ENCODE data around the gene ZNF496. TPM values are rescaled to one million over a fixed set of nuclear protein-coding genes. Genes with fewer than 3 reads are reported as not detected.

The ZNF496 gene
- total and polyA plus RNA-seq, 9 of the 15 experiments (the other 6 are each of a cell fraction or from before 2014, with no cell fraction given): 4.3 to 54.0 (median 31.3) TPM

DNA sequence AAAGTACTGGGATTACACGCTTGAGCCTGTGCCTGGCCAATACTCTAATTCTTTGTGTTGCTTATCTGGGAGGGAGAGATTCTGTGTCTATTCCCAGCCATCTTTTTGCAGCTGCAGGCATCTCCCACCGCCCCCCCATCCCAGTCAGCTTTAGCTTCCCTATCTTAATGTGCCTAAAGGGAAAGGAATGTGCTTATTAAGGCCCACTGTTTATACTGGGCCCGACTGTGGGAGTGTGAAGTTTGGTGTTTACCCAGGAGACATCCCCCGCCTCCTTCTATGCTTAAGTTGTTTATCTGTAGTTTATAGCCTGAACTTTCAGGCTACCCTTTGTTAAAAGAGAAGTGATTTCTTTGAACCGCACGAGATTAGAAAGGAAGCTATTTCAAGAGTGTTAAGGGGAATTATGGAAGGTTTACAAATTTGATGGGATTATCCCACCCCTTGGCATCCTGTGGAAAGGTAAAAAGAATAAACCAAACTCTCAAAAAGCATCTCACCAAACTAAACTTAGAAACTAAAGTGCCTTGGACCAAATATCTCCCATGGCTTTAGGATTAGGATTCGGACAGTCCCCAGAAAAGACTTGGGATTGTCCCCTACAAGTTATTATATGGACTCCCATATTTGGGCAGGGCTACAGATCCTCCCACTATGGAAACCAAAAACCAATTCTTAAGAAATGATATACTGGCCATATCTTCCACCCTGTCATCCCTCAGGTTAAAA lies 25.5 kb upstream of the ZNF496 start (continued):
- peak in 1 of 2 experiments; percentile 39; a peak in 2 of 4 replicates for TF ChIP-seq RCOR1 (IDR thresholded peaks at IDR 0.05; ENCODE audit: borderline replicate concordance in 1 of 2, low read depth in 2 of 2, low read length in 2 of 2)
- TF ChIP-seq ZNF24 (IDR thresholded peaks at IDR 0.05): no peak
- no peak for TF ChIP-seq ZNF143 (CRISPR knock-in tag; IDR thresholded peaks at IDR 0.05)
- 0 out of 4 replicates have a peak, but pooled peaks of 1 of the 2 experiments have one; percentile 21 for TF ChIP-seq KDM1A (IDR thresholded peaks at IDR 0.05)
- TF ChIP-seq, protein P1, sequence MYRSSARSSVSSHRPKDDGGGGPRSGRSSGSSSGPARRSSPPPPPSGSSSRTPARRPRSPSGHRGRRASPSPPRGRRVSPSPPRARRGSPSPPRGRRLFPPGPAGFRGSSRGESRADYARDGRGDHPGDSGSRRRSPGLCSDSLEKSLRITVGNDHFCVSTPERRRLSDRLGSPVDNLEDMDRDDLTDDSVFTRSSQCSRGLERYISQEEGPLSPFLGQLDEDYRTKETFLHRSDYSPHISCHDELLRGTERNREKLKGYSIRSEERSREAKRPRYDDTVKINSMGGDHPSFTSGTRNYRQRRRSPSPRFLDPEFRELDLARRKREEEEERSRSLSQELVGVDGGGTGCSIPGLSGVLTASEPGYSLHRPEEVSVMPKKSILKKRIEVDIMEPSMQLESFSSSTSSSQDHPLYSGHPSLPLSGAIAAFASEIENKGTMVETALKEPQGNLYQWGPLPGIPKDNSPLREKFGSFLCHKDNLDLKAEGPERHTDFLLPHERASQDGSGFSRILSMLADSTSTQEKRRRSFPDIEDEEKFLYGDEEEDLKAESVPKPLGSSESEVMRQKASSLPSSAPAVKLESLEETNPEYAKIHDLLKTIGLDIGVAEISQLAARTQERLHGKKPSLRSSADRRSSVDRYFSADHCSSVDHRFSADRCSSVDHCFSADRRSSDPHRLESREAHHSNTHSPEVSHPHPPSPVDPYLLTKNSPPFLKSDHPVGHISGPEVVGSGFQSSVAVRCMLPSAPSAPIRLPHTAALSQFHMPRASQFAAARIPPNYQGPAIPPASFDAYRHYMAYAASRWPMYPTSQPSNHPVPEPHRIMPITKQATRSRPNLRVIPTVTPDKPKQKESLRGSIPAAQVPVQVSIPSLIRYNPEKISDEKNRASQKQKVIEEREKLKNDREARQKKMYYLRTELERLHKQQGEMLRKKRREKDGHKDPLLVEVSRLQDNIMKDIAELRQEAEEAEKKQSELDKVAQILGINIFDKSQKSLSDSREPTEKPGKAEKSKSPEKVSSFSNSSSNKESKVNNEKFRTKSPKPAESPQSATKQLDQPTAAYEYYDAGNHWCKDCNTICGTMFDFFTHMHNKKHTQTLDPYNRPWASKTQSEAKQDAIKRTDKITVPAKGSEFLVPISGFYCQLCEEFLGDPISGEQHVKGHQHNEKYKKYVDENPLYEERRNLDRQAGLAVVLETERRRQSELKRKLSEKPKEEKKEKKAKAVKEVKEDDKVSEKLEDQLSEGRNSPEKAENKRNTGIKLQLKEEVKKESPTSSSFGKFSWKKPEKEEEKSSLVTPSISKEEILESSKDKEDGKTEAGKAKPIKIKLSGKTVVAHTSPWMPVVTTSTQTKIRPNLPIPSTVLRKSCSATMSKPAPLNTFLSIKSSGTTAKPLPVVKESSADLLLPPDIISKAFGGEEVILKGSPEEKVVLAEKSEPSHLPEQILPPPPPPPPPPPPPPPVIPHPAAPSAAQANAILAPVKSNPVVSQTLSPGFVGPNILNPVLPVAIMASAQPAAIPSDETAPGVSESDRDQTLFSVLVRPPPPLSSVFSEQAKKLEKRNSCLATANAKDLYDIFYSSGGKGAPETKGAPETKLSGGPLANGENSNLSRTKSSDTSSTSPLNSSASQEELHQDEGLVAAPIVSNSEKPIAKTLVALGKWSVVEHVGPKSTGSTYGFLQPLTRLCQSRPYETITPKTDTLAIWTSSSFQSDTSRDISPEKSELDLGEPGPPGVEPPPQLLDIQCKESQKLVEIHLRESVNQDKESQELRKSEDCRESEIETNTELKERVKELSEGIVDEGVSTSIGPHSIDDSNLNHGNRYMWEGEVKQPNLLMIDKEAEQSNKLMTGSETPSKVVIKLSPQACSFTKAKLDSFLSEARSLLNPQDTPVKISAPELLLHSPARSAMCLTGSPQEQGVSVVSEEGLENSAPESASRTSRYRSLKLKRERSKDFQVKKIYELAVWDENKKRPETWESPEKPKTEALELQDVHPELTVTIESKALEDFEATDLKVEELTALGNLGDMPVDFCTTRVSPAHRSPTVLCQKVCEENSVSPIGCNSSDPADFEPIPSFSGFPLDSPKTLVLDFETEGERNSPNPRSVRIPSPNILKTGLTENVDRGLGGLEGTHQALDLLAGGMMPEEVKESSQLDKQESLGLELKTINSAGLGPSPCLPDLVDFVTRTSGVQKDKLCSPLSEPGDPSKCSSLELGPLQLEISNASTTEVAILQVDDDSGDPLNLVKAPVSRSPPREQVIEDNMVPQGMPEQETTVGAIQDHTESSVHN (IDR thresholded peaks at IDR 0.05; ENCODE audit: borderline replicate concordance in 1 of 2, low read depth in 1 of 2): peak in 1 of 2 experiments; percentile 30; a peak in 1 of 4 replicates
- TF ChIP-seq, protein P2, sequence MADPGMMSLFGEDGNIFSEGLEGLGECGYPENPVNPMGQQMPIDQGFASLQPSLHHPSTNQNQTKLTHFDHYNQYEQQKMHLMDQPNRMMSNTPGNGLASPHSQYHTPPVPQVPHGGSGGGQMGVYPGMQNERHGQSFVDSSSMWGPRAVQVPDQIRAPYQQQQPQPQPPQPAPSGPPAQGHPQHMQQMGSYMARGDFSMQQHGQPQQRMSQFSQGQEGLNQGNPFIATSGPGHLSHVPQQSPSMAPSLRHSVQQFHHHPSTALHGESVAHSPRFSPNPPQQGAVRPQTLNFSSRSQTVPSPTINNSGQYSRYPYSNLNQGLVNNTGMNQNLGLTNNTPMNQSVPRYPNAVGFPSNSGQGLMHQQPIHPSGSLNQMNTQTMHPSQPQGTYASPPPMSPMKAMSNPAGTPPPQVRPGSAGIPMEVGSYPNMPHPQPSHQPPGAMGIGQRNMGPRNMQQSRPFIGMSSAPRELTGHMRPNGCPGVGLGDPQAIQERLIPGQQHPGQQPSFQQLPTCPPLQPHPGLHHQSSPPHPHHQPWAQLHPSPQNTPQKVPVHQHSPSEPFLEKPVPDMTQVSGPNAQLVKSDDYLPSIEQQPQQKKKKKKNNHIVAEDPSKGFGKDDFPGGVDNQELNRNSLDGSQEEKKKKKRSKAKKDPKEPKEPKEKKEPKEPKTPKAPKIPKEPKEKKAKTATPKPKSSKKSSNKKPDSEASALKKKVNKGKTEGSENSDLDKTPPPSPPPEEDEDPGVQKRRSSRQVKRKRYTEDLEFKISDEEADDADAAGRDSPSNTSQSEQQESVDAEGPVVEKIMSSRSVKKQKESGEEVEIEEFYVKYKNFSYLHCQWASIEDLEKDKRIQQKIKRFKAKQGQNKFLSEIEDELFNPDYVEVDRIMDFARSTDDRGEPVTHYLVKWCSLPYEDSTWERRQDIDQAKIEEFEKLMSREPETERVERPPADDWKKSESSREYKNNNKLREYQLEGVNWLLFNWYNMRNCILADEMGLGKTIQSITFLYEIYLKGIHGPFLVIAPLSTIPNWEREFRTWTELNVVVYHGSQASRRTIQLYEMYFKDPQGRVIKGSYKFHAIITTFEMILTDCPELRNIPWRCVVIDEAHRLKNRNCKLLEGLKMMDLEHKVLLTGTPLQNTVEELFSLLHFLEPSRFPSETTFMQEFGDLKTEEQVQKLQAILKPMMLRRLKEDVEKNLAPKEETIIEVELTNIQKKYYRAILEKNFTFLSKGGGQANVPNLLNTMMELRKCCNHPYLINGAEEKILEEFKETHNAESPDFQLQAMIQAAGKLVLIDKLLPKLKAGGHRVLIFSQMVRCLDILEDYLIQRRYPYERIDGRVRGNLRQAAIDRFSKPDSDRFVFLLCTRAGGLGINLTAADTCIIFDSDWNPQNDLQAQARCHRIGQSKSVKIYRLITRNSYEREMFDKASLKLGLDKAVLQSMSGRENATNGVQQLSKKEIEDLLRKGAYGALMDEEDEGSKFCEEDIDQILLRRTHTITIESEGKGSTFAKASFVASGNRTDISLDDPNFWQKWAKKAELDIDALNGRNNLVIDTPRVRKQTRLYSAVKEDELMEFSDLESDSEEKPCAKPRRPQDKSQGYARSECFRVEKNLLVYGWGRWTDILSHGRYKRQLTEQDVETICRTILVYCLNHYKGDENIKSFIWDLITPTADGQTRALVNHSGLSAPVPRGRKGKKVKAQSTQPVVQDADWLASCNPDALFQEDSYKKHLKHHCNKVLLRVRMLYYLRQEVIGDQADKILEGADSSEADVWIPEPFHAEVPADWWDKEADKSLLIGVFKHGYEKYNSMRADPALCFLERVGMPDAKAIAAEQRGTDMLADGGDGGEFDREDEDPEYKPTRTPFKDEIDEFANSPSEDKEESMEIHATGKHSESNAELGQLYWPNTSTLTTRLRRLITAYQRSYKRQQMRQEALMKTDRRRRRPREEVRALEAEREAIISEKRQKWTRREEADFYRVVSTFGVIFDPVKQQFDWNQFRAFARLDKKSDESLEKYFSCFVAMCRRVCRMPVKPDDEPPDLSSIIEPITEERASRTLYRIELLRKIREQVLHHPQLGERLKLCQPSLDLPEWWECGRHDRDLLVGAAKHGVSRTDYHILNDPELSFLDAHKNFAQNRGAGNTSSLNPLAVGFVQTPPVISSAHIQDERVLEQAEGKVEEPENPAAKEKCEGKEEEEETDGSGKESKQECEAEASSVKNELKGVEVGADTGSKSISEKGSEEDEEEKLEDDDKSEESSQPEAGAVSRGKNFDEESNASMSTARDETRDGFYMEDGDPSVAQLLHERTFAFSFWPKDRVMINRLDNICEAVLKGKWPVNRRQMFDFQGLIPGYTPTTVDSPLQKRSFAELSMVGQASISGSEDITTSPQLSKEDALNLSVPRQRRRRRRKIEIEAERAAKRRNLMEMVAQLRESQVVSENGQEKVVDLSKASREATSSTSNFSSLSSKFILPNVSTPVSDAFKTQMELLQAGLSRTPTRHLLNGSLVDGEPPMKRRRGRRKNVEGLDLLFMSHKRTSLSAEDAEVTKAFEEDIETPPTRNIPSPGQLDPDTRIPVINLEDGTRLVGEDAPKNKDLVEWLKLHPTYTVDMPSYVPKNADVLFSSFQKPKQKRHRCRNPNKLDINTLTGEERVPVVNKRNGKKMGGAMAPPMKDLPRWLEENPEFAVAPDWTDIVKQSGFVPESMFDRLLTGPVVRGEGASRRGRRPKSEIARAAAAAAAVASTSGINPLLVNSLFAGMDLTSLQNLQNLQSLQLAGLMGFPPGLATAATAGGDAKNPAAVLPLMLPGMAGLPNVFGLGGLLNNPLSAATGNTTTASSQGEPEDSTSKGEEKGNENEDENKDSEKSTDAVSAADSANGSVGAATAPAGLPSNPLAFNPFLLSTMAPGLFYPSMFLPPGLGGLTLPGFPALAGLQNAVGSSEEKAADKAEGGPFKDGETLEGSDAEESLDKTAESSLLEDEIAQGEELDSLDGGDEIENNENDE (IDR thresholded peaks at IDR 0.05; ENCODE audit: low read depth, low read length): no peak
